AG09319 (cell line): ENCODE measurements around the gene RYR3.

Experiments
- DNase-seq: peaks from one replicate; pipeline ENCODE4 v3.0.0-alpha.2; 2010; ENCODE audit warnings: low read depth; ENCODE audit errors: extremely low read depth
- TF ChIP-seq, protein P1 (sequence below): IDR thresholded peaks from 2 replicates; pipeline ENCODE4 v1.5.1; 2011; ENCODE audit warnings: low read depth, mild to moderate bottlenecking, inconsistent platforms, low read length, moderate library complexity

RYR3 gene

GRCh38 chr15:33369941-33370622, 59.3 kb downstream of the RYR3 start:
- DNase-seq, result no peak
- TF ChIP-seq, protein P1, sequence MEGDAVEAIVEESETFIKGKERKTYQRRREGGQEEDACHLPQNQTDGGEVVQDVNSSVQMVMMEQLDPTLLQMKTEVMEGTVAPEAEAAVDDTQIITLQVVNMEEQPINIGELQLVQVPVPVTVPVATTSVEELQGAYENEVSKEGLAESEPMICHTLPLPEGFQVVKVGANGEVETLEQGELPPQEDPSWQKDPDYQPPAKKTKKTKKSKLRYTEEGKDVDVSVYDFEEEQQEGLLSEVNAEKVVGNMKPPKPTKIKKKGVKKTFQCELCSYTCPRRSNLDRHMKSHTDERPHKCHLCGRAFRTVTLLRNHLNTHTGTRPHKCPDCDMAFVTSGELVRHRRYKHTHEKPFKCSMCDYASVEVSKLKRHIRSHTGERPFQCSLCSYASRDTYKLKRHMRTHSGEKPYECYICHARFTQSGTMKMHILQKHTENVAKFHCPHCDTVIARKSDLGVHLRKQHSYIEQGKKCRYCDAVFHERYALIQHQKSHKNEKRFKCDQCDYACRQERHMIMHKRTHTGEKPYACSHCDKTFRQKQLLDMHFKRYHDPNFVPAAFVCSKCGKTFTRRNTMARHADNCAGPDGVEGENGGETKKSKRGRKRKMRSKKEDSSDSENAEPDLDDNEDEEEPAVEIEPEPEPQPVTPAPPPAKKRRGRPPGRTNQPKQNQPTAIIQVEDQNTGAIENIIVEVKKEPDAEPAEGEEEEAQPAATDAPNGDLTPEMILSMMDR, result no peak

DNA sequence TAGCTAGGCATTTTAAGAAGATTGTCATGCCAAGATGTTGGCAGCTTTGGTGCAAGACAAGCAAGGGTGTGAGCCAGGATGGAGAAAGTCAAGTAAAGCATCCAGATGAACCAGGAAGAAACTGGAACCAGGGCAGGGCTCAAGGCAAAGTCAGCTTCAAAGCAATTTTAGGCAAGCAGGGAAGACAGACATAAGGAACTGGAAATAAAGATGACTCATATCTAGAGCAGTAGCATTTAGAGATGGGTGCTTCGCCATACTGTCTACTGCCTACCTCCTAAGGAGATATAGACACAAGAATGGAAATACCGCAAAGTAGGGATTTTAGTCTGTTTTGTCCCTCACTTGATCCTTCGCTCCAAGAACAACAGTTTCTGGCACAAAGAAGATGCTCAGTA, 59.9 kb downstream of the RYR3 start:
- no peak for DNase-seq
- TF ChIP-seq, protein P1, result no peak

GRCh38 chr15:33371159-33371558, 60.4 kb downstream of the RYR3 start:
- no peak for DNase-seq
- TF ChIP-seq, protein P1, result no peak

- no peak for DNase-seq
- TF ChIP-seq, protein P1, result no peak
Observed at GRCh38 chr15:33374226-33374914, 63.6 kb downstream of the RYR3 start.

DNA sequence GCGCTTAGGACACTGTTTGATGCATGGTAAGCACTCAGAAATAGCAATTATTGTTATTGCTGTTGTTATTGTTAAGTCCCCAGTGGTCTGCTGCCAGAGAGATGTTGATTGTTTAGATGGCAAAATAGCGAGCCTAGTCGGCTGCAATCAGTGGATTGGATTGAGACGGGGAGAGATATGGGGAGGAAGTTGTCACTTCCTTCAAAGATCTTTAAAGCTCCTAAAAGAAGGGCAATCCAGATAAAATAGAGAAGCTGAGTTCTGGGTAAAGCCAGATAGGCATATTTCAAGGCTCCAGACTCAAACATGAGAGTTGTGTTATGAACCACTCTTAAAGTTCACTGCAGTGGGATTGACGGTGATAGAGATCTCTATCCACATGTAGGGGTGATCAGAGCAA, 64.5 kb downstream of the RYR3 start:
- DNase-seq, result no peak
- TF ChIP-seq, protein P1, result no peak

DNA sequence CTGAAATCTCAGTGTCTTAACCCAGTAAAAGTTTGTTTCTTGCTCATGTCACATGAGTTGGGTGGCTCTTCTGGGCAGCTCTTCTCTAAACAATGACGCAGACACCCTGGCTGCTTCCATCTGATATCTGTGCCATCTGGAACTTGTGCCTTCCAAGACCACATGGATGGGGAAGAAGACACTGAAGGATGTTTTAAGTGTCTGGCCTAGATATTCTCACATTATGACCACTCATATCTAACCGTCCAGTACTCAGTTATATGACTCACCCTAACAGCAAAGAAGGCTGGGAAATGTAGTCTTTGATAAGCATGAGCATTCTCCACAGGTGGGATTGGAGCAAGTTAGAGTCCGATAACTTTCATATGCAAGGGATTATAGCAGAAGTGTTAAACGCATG, 66.4 kb downstream of the RYR3 start:
- TF ChIP-seq, protein P1, result no peak
- no peak for DNase-seq

DNA sequence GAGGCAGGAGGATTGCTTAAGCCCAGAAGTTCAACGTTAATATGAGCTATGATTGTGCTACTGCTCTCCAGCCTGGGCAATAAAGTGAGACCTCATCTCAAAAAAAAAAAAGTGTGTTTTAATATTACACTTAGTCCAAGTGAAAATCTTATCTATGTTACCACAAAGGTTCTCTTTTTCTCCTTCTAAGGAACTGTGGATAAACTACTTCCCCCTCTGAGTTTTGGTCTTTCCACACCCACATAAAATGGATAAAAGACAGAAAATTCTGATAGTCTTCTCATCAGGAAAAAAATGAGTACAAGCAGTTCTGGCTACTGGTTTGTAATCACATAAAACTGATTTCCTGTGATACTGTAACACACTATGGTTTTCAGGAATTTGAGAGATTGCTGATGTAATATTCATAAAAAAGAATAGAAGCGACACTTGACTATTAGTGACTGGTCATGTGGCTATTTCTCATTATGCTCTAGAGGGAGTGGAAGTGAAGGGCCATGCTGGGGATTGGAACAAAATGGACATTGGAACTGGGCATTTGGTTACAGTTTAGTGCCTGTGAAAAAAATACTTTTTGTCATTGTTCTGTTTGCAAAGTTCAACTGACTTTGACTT, 68.2 kb downstream of the RYR3 start:
- no peak for DNase-seq
- TF ChIP-seq, protein P1, result no peak
